KOPT-K1 (cell line): ENCODE results near the gene LMF2.

Experiments
- H3K27ac ChIP-seq: fragments of 200-600 bp; sonication (generic); 2 replicates; pipeline ENCODE4 v1.5.1; 2016; ENCODE audit warnings: antibody characterized with exemption, mild to moderate bottlenecking, low read depth, low read length; ENCODE audit not compliant: poor library complexity, severe bottlenecking
- H3K36me3 ChIP-seq: fragments of 200-600 bp; sonication (generic); 2 replicates; pipeline ENCODE4 v1.5.1; 2017; ENCODE audit warnings: antibody characterized with exemption, mild to moderate bottlenecking, low read length, moderate library complexity; ENCODE audit not compliant: insufficient read depth
- H3K9me3 ChIP-seq: fragments of 200-600 bp; sonication (generic); 2 replicates; pipeline ENCODE4 v1.5.1; 2017; ENCODE audit warnings: antibody characterized with exemption, low read length, mild to moderate bottlenecking; ENCODE audit not compliant: insufficient read depth, poor library complexity, severe bottlenecking

Gene LMF2

GRCh38 chr22:50504369-50505211, 2.9 kb downstream of the LMF2 start:
- Histone ChIP-seq H3K36me3 (peaks cover 31% of the 10 kb centered on the region), H3K27ac (no peak overlapping the region), H3K9me3 (no peaks in the 10 kb centered on the region)

GRCh38 chr22:50503475-50504145, 3.9 kb downstream of the LMF2 start:
- Histone ChIP-seq H3K9me3 (no peaks in the 10 kb centered on the region), H3K36me3 (peaks cover 31% of the 10 kb centered on the region), H3K27ac (no peak overlapping the region)

- H3K36me3 ChIP-seq = peaks cover 31% of the 10 kb centered on the region
- H3K27ac ChIP-seq = no peak overlapping the region
- no peaks in the 10 kb centered on the region for H3K9me3 ChIP-seq
Observed at GRCh38 chr22:50502628-50503474, 4.7 kb downstream of the LMF2 start.

GRCh38 chr22:50502096-50502495, 5.4 kb downstream of the LMF2 start:
- peaks cover 31% of the 10 kb centered on the region for H3K36me3 ChIP-seq
- no peak overlapping the region for H3K27ac ChIP-seq

GRCh38 chr22:50500452-50500851, 7.0 kb downstream of the LMF2 start:
- no peaks in the 10 kb centered on the region for H3K9me3 ChIP-seq
- H3K36me3 ChIP-seq = peaks cover 22% of the 10 kb centered on the region
- H3K27ac ChIP-seq = no peak overlapping the region

More at GRCh38 chr22:50502096-50502495, 5.4 kb downstream of the LMF2 start:
- H3K9me3 ChIP-seq = no peaks in the 10 kb centered on the region

GRCh38 chr22:50498322-50498890, 9.1 kb downstream of the LMF2 start:
- no peaks in the 10 kb centered on the region for H3K9me3 ChIP-seq
- H3K27ac ChIP-seq = no peak overlapping the region

GRCh38 chr22:50497093-50497492, 10.4 kb downstream of the LMF2 start:
- H3K36me3 ChIP-seq = no peaks in the 10 kb centered on the region
- no peak overlapping the region for H3K27ac ChIP-seq
- H3K9me3 ChIP-seq = no peaks in the 10 kb centered on the region

More at GRCh38 chr22:50498322-50498890, 9.1 kb downstream of the LMF2 start:
- peaks cover 10% of the 10 kb centered on the region for H3K36me3 ChIP-seq

- no peaks in the 10 kb centered on the region for H3K9me3 ChIP-seq
- no peak overlapping the region for H3K27ac ChIP-seq
- no peaks in the 10 kb centered on the region for H3K36me3 ChIP-seq
Observed at GRCh38 chr22:50490531-50491308, 16.8 kb downstream of the LMF2 start.

GRCh38 chr22:50489363-50490243, 17.9 kb downstream of the LMF2 start:
- Histone ChIP-seq H3K36me3 (no peaks in the 10 kb centered on the region), H3K27ac (no peak overlapping the region), H3K9me3 (no peaks in the 10 kb centered on the region)

GRCh38 chr22:50488886-50489285, 18.6 kb downstream of the LMF2 start:
- Histone ChIP-seq H3K36me3 (no peaks in the 10 kb centered on the region), H3K27ac (no peak overlapping the region), H3K9me3 (no peaks in the 10 kb centered on the region)

- Histone ChIP-seq H3K9me3 (no peaks in the 10 kb centered on the region), H3K36me3 (no peaks in the 10 kb centered on the region), H3K27ac (no peak overlapping the region)
Observed at GRCh38 chr22:50488006-50488677, 19.4 kb downstream of the LMF2 start.

- H3K36me3 ChIP-seq = no peaks in the 10 kb centered on the region
- no peak overlapping the region for H3K27ac ChIP-seq
- H3K9me3 ChIP-seq = no peaks in the 10 kb centered on the region
Observed at GRCh38 chr22:50487290-50488005, 20.1 kb downstream of the LMF2 start.
